HG03457 (cell line): ENCODE data around the gene OTP.

Experiments
- ATAC-seq: cut with Tn5 transposase; IDR thresholded peaks from one replicate; pipeline ENCODE4 v1.9.1; 2021; ENCODE audit warnings: moderate number of reproducible peaks; ENCODE audit not compliant: unreplicated experiment

Gene OTP

DNA sequence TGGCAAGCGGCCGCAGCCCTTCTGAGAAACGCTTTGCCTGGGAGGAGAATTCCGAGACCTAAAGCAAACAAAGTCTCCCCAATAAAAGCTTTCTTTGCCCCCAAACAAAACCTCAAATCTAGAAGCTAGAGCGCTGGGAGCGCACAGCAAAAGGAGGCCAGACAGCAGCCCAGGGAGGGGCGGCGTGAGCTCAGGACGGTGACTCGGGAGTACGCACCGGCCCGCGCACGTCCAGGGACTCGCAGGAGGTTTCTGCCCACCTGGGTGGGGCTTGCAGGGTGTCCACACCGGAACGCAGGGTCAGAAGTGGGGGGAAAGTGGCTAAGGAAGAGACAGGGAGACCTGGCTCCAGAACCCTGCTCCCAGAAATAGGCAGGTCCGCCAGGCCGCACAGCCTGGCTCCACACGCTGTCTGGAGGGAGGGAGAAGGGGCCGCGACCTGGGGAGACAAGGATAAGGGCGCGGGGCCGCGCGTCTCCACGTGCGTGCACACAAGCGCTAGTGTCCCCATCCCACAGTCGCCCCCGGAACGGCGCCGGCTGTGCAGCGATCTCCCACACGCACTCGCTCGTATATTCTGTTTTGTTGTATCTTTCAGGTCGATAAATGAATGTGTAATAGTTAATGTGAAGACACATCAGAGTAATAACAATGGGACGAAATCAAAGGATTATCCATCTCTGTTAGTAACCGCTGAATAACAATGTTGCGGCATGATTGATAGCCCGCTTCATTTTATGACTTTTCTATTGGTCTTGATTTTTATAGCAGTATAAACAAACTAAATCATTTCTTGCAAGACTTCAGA, 2.3 kb upstream of the OTP start:
- no peak for ATAC-seq

DNA sequence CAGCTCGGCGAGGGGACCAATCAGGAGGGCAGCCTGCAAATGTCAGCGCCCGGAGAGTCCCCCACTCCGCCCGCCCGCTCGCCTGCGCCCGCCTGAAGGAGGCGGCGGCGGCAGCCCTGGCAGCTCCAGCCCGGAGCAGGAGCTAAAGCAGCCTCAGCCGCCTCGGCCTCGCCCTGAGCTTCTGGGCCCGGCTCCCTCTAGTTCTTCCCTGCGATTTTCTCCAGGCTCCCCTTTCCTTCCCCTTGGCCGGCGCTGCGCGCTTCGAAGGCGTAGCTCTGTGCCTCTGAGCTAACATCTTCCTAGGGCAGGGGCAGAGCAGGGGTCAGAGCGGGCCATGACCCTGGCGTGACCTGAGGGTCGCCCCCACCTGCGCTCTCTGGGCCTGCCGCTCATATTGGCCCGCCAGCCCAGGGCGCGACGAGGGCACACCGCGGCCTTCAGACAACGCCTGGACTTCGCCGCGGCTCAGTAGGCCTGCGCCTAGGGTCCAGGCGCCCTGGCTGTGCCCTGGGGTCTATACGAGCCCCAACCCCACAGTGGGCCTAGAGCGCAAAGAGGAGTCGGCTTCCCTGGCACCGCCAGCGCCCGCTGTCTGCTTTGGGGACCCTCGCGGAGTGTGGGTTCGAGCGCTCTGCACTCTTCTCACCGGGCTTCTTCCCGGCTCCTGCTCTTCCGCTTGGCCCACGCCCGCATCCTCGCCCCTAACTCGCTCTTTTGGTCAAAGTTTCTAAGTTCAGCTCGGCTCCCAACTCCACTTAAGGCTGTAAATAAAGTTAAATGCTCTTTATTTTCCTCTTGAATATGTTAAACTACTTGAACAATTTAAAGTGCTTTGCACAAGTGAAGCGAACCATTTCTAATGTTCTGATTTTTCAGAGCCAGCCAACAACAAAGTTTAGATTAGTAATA, 504 bp upstream of the OTP start:
- no peak for ATAC-seq

DNA sequence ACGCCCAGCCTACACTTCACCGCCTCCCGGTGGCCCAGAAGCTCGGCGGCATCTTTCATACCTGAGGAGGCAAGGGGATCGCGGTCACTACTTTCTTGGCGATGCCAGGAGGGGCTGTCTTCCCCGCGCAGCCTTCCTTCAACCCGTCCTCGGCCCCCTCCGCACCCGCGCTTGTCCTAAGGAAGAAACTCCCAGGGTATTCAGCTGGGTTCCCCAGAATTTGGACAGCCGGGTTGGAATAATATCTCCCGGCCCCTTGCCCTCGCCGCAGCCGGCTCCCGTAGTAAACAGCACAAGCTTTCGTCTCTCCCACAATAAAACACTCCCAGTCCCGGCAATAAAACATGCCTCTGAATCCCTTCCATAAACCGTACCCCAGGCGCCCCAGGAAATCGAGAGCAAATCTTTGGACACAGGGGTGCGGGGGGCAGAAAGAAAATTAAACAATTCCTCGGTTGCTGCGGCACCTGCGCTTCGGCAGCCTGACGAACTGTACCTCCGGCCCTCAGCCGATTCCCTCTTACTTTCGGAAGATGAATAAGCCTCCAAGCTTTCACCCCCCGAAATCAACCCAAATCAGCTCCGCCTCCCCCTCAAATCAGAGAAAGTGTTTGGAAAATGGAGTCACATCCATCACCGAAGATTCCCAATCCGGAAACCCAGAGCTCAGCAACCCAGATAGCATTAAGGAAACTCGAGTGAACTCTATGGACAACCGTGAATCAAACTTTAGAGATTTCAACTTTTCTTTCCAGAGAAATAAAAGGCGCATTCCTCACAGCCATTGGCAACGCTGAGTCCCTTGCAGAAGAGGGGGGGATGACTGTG, 1.1 kb downstream of the OTP start:
- no peak for ATAC-seq

DNA sequence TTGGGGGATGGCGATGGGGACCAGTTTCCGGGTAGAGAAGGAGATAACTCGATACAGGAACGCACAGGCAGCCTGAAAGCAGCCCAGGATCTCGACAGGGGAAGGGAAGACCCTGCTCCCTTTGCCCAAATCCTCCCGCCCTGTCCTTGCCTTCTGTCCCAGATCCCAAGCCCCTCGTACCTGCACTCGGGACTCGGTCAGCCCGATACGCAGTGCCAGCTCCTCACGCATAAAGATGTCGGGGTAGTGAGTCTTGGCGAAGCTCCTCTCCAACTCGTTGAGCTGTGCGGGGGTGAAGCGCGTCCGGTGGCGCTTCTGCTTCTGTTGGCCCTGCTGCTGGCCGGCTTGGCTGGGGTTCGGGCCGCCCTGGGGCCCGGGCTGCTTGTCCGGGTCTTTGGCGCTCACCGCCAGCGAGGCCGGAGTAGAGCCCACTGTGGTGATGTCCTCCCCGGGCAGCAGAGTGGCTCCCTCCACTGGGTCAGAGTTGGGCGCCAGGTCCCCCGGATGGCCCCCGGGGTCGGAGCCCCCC, 1.8 kb downstream of the OTP start:
- no peak for ATAC-seq

DNA sequence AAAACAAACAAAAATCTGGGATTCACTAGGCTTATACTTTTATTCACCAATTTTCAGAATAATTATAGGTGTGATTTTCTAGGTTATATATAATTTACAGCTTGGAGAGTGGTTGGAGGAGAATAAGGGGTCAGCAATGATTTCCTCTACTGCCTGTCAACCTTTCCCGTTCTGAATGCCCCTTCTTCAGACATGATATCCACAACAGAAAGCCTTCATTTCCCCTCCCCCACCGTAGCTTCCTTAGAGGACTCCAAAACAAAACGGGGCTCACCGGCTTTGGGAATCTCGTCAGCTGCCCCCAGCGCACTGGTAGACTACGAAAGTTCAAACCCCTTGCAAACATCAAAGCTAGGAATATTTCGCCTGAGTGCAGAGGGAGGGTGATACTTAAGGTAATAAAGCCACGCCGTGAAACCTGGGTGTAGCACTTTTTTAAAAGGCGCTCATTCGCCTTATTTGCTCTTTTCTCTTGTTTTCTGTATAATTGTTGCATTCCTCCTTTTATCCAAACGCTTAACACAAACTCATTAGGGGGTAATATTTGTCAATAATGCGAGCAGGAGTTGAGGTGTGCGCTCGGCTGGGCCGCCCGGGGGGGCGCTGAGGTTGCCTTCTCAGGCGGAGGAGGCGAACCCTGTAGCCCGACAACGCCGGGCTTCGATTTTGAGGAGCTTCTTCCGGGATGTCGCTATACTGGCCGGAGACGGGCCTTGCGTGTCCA, 2.4 kb downstream of the OTP start:
- ATAC-seq: no peak

DNA sequence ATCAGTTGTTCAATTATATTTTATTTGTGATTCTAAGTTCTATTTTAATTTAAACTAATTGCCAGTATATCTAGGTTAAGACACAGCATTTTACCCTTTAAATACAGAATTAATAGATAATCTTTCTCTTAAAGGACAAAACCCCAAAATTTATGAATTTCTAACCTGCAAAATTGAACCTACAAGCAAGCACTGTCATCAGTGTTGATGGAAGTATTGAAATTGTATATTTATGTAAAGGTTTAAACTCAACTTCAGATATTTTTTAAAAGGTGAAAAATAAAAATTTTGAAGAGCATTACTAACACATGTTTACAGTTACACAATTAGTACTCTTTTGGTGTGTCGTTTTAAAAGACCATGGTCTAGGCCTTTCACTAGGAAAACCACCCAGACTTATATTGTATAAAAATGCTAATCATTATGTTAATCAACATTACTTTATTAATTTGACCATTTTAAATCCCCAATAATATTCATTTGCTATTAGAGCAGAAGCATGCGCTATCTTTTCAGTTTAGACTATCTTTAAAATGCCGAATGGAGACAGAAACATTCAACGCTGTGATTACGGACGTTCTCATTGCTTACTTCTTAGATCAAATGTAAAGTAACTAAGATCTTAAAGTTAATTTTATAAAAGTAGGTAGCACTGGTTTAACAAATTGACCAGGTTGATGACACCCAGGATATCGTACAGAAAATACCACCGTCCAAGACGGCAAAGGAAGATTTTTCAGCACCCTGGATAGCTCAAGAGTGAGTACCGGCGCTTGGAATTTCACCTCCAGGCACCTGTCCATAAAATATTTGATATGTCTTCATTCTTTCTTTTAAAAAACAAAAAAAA, 3.2 kb downstream of the OTP start:
- no peak for ATAC-seq

DNA sequence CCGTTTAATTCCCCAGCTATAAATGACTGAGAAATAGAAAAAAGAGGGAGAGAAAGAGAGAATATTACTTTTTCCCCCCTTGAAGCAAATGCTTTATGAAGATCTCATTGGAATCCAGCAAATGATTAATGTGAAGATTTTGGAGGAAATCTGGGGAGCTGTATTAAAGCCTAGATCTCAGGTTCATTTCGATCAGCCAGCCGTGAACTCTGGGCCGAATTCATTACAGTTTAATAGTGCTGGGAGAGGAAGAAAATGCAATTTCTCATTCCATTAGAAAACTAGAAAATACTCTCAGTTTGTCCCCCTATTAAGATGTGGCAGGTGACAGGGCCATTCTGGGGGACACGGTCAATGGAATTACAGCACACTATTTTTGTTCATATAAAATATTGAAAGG, 4.8 kb downstream of the OTP start:
- no peak for ATAC-seq

DNA sequence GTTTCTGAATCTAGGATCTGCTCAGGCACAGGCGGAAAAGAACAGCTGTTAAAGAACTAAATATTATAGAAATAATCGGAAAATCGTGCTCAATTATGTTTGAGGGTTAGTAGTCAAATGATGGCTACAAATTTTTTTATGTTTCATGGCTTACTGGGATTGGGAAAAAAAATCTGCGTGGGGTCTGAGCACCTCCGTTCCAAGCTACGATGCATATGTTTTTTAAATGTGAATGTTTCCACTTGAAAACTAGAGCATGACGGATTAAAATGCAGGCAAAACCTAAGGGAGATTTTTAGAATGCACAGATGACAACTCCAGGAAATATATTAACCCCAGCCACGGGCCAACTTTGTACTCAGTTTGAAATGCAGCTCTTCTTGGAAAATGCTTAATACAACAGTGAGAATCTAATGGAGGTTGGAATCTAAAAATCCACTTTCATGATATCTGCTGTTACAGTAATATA, 5.3 kb downstream of the OTP start:
- ATAC-seq: no peak

DNA sequence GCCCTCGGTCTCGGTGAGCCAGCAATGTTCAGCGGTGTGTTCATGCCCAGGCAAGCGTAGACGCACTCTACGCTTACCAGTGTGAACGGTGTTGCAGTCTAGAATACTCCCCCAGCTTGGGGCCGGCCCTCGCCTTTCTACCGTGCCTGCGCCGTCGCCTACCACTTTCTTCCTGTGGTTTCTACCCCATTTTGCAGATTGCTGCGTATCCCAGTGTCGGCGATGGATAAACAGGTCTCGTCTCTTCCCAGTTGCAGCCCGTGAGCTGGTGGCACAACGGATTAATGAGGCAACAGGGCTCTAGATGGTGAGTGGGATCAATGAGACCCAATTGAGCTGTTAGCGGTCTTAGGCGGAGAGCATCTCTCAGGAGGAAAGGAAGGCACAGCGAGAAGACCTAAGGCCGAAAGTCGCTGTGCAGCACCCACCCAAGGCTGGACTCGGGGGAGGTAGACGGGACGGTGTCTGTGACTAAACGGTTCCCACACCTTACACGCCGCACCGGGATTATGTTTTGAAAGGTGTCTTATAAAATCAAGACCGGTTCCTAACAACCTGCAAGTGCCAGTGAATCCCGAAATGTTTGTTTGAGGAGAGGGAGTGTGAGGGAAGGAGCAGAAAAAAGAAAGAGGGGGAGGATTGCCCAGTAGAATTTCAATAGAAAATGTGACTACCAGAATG, 5.8 kb downstream of the OTP start:
- no peak for ATAC-seq

DNA sequence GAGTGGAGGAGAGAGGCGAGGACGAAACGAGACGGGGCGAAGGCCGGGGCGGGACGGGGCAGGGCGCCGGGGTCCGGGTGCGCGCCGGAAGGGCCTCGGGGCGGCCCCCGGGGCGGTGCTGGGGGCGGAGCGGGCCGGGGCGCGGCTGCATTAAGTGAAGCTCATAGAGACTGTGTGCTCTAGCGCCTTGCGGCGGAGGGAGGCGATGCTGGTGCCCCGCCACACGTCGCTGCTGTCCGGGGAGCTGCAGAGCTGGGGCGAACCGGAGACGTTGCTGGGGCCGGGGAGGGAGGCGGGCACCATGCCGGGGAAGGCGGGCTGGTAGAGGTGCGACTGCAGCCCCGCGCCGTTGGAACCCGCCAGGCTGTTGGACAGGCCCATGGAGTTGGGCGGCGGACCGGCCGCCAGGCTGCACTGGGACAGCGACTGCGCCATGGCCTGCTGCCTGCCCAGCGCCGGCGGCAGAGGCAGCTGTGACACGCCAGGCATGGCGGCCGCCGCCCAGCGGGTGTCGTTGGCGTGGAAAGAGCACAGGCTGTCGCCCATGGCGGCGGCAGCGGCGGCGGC, 8.3 kb downstream of the OTP start:
- peak; percentile 53 for ATAC-seq

DNA sequence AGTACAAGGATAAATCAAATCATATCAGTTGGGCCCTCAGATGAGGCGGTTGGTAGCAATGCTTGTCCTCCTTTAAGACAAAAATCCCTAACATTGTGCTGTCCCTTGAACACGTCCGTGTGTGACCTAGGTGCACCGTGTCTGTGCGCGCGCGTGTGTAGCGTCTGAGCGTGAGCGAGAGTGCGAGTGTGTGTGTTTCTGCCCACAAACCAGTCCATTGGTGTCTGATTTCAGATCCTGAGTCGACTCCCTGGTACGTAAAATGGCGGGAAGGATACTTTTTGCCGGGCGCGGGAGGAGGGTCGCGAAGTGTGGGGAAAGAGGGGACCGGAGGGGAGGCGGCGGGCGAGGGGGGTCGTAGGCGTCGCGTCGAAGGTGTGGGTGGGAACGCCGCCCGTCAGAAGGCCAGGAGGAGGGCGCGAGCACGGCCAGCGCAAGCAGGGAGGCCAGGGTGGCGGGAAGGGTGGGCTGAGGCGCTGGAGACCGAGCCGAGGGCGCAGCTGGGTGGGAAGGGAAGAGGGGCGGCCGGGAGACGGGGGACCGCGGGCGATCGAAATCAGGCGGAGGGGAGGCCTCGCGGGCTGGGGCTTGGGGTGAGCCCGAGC, 8.9 kb downstream of the OTP start:
- ATAC-seq: no peak

DNA sequence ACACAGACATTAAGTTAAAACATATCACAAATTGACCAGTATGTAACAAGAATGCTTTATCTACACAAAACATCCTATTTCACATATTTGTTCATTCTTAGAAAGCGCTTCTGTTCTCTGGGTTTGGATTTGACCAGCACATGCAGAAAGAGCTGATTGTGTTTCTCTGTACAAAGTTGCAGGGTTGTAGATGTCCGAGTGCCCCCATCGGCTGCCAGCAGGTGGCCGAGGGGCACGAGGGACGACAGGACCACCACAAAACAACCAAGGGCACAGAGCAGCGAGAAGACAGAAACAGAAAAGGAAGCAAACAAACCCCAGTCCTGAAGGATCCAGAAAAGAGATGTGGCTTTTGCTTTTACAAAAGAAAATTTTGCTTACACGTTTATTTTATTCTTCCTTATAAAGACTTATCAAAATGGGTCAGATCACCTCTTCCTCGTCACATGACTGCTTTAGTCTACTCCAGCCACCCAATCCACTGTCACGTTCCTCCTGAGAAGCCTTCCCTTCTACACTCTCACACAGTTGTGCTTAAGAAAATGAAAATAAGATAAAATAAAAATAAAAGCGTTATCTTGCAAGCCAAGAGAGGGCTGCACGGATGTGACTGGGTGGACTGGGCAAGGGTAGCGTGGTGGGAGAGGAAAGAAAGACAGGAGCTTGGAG, 9.5 kb downstream of the OTP start:
- no peak for ATAC-seq

DNA sequence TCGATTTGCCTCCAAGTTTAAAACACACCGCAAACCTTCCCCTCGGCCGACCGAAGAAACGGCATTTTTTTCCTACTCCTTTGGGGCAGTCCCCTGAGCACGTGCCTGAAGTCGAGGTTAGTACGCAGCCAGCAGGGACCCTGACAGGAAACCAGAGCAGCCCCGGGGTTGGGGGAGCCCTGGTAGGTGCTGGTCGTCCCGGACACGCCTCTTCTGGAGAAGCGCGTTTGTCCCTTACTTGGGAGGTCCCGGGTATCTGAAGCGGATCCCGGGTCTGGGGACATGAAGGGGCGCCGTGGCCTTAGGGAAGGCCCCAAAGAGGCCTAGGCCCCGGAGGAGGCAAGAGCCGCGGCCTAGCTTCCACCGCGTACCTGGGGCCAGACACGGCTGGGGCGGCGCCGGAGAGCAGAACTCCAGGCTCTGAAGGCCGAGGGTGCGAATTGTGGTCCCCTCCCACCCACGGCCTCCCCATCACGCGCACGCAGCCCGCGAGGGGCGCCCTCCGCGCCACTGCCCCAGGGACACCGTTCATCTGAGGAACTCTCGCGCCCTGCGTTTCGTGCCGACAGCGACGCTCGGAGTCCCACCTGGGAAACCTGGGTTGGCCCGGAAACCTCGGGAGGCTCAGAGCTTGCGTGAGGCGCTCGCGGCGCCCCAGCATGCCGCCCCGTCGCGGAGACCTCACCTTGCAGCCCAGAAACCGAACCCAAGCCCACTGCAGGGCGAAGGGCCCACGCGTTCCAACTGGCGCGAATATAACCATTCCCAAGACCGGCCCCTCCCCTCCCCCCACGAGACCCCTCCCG, 10.4 kb downstream of the OTP start:
- no peak for ATAC-seq

DNA sequence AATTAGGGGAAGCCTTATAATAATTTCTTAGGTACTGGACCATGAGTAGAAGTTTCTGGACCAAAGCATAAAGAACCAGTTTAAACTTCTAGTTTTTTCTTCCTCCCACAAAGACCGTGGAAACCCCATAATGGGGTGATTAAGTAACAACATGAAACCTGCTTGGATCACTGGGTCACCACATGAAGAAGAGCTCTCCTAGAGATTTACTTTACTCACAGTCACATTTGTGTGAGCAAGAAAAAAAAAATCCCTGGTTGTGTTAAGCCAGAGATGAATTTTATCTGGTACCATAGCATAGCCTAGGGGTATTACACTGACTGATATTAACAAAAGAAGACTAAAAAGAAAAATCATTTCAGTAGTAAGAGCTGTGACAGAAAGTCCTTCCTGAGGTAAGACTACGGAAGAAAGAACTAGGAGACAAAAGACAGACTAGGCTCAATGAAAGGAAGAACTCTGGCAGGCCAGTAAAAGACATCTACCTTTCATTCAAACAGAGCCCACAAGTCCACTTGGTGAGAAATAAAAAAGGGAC, 15.2 kb downstream of the OTP start:
- ATAC-seq: no peak

DNA sequence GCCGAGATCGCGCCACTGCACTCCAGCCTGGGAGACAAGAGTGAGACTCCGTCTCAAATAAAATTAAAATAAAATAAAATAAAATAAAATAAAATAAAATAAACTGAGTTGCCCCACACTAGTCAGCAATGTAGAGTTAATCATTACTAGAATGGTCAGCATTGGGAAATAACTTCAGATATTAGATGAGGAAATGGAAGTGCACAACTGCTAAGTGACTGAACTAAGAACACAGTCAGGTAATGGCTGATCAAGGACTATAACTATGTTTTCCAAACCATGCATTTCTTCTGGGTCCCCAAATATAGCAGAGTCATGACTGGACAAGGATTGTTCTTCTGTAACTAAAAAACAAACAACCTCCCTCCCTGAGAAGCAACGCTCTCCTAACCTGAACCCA, 17.1 kb downstream of the OTP start:
- no peak for ATAC-seq

DNA sequence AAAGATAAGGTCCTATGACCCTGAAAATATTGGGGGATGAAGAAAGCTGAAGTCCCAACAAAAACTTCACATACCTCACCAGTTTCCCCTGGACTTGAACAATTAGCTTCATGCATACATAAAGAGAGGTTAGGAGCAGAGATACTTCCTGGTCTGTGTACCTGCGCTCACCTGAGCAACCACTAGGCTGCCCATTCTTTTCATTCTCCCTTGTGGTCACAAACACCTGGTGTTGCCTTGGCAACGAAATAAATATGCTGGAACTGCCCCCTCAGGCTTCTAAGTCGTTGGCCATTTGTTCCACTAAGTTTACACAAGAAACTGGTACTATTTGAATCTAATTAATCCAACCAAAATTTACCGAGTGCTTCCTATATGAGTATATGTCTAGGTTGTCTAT, 18.1 kb downstream of the OTP start:
- ATAC-seq: no peak
